Suprapubic skin (tissue), 3 donors: ENCODE results near the gene GRPEL2.

Experiments
- EP300 ChIP-seq: sonication (generic); formaldehyde crosslinking; IDR thresholded peaks from one replicate; pipeline ENCODE4 v1.6.1; 2017; ENCODE audit warnings: antibody characterized with exemption
- TF ChIP-seq, protein P1 (sequence below), 2 donors: fragments of 200-600 bp in 1 of 2; fragments of 450-650 bp in 1 of 2; sonication (generic) in 1 of 2; IDR thresholded peaks; one replicate each; pipeline ENCODE4 v1.5.1; 2016 to 2019; ENCODE audit warnings: antibody characterized with exemption in 2 of 2, mild to moderate bottlenecking in 1 of 2, moderate library complexity in 1 of 2

- TF ChIP-seq EP300: no peak
- TF ChIP-seq, protein P1, sequence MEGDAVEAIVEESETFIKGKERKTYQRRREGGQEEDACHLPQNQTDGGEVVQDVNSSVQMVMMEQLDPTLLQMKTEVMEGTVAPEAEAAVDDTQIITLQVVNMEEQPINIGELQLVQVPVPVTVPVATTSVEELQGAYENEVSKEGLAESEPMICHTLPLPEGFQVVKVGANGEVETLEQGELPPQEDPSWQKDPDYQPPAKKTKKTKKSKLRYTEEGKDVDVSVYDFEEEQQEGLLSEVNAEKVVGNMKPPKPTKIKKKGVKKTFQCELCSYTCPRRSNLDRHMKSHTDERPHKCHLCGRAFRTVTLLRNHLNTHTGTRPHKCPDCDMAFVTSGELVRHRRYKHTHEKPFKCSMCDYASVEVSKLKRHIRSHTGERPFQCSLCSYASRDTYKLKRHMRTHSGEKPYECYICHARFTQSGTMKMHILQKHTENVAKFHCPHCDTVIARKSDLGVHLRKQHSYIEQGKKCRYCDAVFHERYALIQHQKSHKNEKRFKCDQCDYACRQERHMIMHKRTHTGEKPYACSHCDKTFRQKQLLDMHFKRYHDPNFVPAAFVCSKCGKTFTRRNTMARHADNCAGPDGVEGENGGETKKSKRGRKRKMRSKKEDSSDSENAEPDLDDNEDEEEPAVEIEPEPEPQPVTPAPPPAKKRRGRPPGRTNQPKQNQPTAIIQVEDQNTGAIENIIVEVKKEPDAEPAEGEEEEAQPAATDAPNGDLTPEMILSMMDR (IDR thresholded peaks at IDR 0.05): no peak
These were observed 26.9 kb downstream of the GRPEL2 start for GRCh38 chr5:149372076-149372795.
